ENCODE data around the gene BCAM. TPM values are rescaled to one million over a fixed set of nuclear protein-coding genes. Genes with fewer than 3 reads are reported as not detected.

Gene BCAM
- total RNA-seq, 4 donors from 2014 or later, result 8.3 to 68.2 (median 19.2) TPM

- no peak for TF ChIP-seq CTCF (IDR thresholded peaks at IDR 0.05; ENCODE audit: low read depth)
Observed at GRCh38 chr19:44772959-44773358, 35.9 kb upstream of the BCAM start.

DNA sequence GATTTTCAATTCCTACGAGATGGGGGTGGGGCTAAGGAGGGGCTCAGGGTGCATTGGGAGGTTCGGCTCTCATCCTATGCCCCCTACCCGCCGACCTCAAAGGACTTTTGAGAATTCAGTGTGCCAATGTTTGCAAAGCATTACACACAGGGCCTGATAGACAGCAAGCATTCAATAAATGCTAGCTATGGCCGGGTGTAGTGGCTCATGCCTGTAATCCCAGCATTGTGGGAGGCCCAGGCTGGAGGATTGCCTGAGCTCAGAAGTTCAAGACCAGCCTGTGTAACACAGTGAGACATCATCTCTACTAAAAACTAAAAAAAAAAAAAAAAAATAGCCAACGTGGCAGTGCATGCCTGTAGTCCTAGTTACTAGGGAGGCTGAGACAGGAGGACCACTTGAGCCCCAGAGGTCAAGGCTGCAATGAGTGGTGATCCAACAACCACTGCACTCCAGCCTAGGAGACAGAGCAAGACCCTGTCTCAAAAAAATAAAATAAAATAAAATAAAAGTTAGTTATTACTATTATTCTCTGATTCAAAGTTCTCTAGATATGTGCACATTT is 33.1 kb upstream of the BCAM start:
- no peak for TF ChIP-seq CTCF (IDR thresholded peaks at IDR 0.05; ENCODE audit: low read depth)

DNA sequence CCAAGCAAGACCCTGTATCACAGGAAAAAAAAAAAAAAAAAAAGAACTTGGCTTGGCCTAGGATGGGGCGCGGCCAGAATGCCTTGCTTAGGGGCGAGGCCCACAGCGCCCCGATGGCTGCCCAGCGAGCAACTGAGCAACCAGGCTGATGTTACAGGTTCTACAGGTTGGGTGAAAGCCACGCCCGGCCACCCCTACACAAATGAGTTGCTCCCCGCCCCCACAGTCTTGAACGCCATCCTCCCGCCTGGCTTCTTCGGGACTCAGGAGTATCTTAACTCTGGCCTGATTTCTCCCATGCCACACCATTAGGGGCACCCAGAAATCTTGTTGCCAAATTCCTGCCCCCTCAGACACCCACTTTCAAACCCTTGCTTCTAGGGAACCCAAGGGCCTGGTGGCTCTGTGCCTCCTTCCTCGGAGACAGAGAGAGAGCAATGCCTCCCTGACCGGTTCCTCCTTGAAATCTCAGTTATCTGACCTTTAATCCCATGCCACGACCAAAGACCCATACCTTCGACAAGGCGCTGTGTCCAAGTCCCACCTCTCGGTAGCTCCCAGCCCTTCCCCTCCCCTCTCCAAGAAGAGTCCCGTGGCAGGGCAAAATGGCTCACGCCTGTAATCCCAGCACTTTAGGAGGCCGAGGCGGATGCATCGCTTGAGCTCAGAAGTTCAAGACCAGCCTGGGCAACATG is 32.4 kb upstream of the BCAM start:
- TF ChIP-seq CTCF (IDR thresholded peaks at IDR 0.05; ENCODE audit: low read depth), result no peak

GRCh38 chr19:44777715-44778347 is 31.1 kb upstream of the BCAM start, which contains the start of gene CBLC:
TSS of gene CBLC (plus strand) at chr19:44777890. CDS start at chr19:44777932, 42 bp downstream.
- no peak for TF ChIP-seq CTCF (IDR thresholded peaks at IDR 0.05; ENCODE audit: low read depth)

GRCh38 chr19:44779150-44779549 is 29.8 kb upstream of the BCAM start:
- TF ChIP-seq CTCF (IDR thresholded peaks at IDR 0.05; ENCODE audit: low read depth), result no peak

- no peak for TF ChIP-seq CTCF (IDR thresholded peaks at IDR 0.05; ENCODE audit: low read depth)
Observed at GRCh38 chr19:44782729-44783128, 26.2 kb upstream of the BCAM start.

DNA sequence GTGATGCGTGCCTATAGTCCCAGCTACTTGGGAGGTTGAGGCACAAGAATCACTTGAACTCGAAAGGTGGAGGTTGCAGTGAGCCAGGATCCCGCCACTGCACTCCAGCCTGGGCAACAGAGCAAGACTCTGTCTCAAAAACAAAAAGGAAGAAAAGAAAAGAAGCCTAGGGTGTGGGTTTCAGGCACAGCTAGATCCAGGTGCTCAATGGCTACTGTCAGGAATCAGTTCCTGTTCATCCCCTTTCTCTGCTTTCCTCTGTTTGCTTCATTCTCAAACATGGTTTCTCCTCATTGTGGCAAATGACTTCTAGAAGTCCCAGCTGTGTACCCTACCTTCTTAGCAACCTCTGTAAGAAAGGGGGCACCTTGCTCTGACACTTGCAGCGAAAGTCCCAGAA is 25.4 kb upstream of the BCAM start:
- no peak for TF ChIP-seq CTCF (IDR thresholded peaks at IDR 0.05; ENCODE audit: low read depth)

Measured in subcutaneous adipose tissue (tissue), 4 donors.